Measurements from ENCODE around the gene IL20.

DNA sequence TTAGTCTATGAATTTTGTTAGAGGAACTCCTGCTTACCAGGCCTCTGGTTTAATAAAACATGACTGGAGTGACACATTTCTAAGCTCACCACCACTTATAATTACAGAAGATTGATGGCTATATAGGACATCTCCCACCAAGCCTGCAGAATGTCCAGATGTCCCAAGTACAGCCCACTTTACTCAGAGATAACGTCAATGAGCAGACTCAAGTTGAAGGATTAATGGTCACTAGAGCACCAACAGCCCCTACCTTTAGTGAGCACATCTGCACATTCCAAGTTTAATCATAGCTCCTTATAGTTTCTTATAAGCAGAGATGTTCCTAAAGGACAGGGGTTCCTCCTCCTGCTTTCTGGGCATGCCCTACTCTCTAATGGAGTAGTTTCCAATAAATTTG lies 37.4 kb upstream of the IL20 start:
- TF ChIP-seq, protein P1, sequence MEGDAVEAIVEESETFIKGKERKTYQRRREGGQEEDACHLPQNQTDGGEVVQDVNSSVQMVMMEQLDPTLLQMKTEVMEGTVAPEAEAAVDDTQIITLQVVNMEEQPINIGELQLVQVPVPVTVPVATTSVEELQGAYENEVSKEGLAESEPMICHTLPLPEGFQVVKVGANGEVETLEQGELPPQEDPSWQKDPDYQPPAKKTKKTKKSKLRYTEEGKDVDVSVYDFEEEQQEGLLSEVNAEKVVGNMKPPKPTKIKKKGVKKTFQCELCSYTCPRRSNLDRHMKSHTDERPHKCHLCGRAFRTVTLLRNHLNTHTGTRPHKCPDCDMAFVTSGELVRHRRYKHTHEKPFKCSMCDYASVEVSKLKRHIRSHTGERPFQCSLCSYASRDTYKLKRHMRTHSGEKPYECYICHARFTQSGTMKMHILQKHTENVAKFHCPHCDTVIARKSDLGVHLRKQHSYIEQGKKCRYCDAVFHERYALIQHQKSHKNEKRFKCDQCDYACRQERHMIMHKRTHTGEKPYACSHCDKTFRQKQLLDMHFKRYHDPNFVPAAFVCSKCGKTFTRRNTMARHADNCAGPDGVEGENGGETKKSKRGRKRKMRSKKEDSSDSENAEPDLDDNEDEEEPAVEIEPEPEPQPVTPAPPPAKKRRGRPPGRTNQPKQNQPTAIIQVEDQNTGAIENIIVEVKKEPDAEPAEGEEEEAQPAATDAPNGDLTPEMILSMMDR (IDR thresholded peaks at IDR 0.05), result no peak
- TF ChIP-seq POLR2A (IDR thresholded peaks at IDR 0.05) (no peak), EP300 (IDR thresholded peaks at IDR 0.05) (no peak), POLR2AphosphoS5 (IDR thresholded peaks at IDR 0.05) (no peak)
